ENCODE measurements around the gene AKR1C8. TPM values are rescaled to one million over a fixed set of nuclear protein-coding genes. Genes with fewer than 3 reads are reported as not detected.

Gene AKR1C8
- total and polyA plus RNA-seq, 2 of the 13 experiments (the other 11 are each of a cell fraction or from before 2014, with no cell fraction given), result 0.12 TPM; not detected in 1

DNA sequence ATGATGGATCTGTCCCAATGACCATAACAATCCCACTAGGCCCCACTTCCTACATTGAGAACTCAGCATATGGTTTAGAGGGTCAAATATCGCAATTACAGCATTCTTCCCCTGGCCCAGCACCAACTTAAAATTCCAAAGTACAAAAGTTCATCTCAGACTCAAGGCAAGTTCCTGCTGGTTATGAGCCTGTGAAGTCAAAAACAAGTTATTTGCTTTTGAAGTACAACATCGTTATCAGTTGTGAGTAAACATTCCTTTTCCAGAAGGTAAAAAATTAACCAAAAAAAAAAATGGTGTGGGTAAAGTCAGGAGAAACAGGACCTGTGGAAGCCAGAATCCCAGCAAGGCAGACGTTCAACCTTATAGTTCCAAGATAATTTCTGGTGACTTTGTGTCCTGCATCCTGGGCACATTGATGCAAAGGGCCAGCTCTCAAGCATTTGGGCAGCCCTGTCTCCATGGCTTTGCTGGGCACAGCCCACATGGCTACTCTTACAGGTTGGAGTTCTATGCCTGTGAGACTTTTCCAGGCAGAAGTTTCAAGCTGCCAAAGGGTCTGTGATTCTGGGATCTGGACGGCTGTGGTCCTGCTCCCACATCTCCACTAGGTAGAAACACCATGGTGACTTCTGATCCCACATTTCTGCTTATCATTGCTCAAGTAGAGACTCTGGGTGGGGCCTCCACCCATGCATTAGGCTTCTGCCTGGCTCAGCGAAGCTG lies 37.5 kb downstream of the AKR1C8 start (continued):
- TF ChIP-seq, protein P1, sequence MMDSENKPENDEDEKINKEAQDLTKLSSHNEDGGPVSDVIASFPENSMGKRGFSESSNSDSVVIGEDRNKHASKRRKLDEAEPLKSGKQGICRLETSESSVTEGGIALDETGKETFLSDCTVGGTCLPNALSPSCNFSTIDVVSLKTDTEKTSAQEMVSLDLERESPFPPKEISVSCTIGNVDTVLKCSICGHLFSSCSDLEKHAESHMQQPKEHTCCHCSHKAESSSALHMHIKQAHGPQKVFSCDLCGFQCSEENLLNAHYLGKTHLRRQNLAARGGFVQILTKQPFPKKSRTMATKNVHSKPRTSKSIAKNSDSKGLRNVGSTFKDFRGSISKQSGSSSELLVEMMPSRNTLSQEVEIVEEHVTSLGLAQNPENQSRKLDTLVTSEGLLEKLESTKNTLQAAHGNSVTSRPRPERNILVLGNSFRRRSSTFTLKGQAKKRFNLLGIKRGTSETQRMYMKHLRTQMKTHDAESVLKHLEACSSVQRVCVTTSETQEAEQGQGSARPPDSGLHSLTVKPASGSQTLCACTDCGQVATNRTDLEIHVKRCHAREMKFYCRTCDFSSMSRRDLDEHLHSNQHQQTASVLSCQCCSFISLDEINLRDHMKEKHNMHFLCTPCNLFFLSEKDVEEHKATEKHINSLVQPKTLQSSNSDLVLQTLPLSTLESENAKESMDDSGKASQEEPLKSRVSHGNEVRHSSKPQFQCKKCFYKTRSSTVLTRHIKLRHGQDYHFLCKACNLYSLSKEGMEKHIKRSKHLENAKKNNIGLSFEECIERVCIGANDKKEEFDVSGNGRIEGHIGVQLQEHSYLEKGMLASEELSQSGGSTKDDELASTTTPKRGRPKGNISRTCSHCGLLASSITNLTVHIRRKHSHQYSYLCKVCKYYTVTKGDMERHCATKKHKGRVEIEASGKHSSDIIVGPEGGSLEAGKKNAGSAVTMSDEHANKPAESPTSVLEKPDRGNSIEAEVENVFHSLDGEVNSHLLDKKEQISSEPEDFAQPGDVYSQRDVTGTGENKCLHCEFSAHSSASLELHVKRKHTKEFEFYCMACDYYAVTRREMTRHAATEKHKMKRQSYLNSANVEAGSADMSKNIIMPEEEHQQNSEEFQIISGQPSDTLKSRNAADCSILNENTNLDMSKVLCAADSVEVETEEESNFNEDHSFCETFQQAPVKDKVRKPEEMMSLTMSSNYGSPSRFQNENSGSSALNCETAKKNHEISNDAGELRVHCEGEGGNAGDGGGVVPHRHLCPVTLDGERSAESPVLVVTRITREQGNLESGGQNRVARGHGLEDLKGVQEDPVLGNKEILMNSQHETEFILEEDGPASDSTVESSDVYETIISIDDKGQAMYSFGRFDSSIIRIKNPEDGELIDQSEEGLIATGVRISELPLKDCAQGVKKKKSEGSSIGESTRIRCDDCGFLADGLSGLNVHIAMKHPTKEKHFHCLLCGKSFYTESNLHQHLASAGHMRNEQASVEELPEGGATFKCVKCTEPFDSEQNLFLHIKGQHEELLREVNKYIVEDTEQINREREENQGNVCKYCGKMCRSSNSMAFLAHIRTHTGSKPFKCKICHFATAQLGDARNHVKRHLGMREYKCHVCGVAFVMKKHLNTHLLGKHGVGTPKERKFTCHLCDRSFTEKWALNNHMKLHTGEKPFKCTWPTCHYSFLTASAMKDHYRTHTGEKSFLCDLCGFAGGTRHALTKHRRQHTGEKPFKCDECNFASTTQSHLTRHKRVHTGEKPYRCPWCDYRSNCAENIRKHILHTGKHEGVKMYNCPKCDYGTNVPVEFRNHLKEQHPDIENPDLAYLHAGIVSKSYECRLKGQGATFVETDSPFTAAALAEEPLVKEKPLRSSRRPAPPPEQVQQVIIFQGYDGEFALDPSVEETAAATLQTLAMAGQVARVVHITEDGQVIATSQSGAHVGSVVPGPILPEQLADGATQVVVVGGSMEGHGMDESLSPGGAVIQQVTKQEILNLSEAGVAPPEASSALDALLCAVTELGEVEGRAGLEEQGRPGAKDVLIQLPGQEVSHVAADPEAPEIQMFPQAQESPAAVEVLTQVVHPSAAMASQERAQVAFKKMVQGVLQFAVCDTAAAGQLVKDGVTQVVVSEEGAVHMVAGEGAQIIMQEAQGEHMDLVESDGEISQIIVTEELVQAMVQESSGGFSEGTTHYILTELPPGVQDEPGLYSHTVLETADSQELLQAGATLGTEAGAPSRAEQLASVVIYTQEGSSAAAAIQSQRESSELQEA (CRISPR knock-in tag; IDR thresholded peaks at IDR 0.05; ENCODE audit: not compliant biosample characterization), result no peak
- no peak for TF ChIP-seq MYC (CRISPR knock-in tag; IDR thresholded peaks at IDR 0.05; ENCODE audit: borderline replicate concordance)
- TF ChIP-seq, protein P2, sequence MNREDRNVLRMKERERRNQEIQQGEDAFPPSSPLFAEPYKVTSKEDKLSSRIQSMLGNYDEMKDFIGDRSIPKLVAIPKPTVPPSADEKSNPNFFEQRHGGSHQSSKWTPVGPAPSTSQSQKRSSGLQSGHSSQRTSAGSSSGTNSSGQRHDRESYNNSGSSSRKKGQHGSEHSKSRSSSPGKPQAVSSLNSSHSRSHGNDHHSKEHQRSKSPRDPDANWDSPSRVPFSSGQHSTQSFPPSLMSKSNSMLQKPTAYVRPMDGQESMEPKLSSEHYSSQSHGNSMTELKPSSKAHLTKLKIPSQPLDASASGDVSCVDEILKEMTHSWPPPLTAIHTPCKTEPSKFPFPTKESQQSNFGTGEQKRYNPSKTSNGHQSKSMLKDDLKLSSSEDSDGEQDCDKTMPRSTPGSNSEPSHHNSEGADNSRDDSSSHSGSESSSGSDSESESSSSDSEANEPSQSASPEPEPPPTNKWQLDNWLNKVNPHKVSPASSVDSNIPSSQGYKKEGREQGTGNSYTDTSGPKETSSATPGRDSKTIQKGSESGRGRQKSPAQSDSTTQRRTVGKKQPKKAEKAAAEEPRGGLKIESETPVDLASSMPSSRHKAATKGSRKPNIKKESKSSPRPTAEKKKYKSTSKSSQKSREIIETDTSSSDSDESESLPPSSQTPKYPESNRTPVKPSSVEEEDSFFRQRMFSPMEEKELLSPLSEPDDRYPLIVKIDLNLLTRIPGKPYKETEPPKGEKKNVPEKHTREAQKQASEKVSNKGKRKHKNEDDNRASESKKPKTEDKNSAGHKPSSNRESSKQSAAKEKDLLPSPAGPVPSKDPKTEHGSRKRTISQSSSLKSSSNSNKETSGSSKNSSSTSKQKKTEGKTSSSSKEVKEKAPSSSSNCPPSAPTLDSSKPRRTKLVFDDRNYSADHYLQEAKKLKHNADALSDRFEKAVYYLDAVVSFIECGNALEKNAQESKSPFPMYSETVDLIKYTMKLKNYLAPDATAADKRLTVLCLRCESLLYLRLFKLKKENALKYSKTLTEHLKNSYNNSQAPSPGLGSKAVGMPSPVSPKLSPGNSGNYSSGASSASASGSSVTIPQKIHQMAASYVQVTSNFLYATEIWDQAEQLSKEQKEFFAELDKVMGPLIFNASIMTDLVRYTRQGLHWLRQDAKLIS (CRISPR knock-in tag; IDR thresholded peaks at IDR 0.05), result peak; percentile 46
- TF ChIP-seq, protein P3, sequence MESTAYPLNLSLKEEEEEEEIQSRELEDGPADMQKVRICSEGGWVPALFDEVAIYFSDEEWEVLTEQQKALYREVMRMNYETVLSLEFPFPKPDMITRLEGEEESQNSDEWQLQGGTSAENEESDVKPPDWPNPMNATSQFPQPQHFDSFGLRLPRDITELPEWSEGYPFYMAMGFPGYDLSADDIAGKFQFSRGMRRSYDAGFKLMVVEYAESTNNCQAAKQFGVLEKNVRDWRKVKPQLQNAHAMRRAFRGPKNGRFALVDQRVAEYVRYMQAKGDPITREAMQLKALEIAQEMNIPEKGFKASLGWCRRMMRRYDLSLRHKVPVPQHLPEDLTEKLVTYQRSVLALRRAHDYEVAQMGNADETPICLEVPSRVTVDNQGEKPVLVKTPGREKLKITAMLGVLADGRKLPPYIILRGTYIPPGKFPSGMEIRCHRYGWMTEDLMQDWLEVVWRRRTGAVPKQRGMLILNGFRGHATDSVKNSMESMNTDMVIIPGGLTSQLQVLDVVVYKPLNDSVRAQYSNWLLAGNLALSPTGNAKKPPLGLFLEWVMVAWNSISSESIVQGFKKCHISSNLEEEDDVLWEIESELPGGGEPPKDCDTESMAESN (CRISPR knock-in tag; conservative IDR thresholded peaks at IDR 0.05), result peak; percentile 73; the same call in 1 of the 2 replicates
- TF ChIP-seq PRMT3 (CRISPR knock-in tag; IDR thresholded peaks at IDR 0.05; ENCODE audit: borderline replicate concordance, low read depth), result no peak
- TF ChIP-seq GFI1 (CRISPR knock-in tag; IDR thresholded peaks at IDR 0.05; ENCODE audit: borderline replicate concordance), result no peak
- TF ChIP-seq, protein P4, sequence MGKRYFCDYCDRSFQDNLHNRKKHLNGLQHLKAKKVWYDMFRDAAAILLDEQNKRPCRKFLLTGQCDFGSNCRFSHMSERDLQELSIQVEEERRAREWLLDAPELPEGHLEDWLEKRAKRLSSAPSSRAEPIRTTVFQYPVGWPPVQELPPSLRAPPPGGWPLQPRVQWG (CRISPR knock-in tag; IDR thresholded peaks at IDR 0.05; ENCODE audit: borderline replicate concordance, low read depth), result no peak
- no peak for TF ChIP-seq ZFP36L2 (CRISPR knock-in tag; IDR thresholded peaks at IDR 0.05)
- peak; percentile 90 to 100 for TF ChIP-seq EP300 (IDR thresholded peaks at IDR 0.05; ENCODE audit: low read depth in 2 of 2, low read length in 2 of 2)
- peak; percentile 98 for TF ChIP-seq EP300 (CRISPR knock-in tag; IDR thresholded peaks at IDR 0.05; ENCODE audit: borderline replicate concordance)

Data from HepG2 (cell line).